GM12878 (cell line): ENCODE results near the gene EBPL. TPM values are rescaled to one million over a fixed set of nuclear protein-coding genes. Genes with fewer than 3 reads are reported as not detected.

Experiments used
- ATAC-seq: fragments of 200-7000 bp; cut with Tn5 transposase; 3 replicates; pipeline ENCODE4 v1.9.1; 2020; ENCODE audit warnings: mild to moderate bottlenecking, moderate library complexity
- BruUV-seq: library from RNA; stranded (reverse); fragments of 400-500 nt; replicated peaks from 2 replicates; lab custom pipeline; 2021; lab: Mats Ljungman, UMichigan
- CTCF ChIA-PET: fragments of 300-600 bp; sonication (Branson Sonifier 250); formaldehyde crosslinking; extraction: SDS; loops from one replicate; lab custom pipeline; 2021; ENCODE audit warnings: inconsistent platforms; lab: Yijun Ruan, JAX
- POLR2A ChIA-PET: fragments of 350-600 bp; formaldehyde crosslinking; extraction: SDS; loops from one replicate; lab custom pipeline; 2021; ENCODE audit warnings: inconsistent platforms; lab: Charles Lee
- RAD21 ChIA-PET: fragments of 300-600 bp; sonication (Branson Sonifier 250); formaldehyde crosslinking; loops from one replicate; lab custom pipeline; 2023; ENCODE audit warnings: antibody characterized with exemption; ENCODE audit not compliant: unreplicated experiment; lab: Charles Lee
- SMC1A ChIA-PET: fragments of 300-600 bp; sonication (Branson Sonifier 250); formaldehyde crosslinking; loops from one replicate; lab custom pipeline; 2023; ENCODE audit not compliant: unreplicated experiment, uncharacterized antibody; lab: Charles Lee
- DNase-seq: peaks from one replicate; pipeline ENCODE4 v3.0.0-alpha.2; 2011; ENCODE audit warnings: low read depth, low spot score
- FAIRE-seq: peaks from 3 replicates; lab custom pipeline; 2011; peaks lifted over from hg19 to GRCh38; lab: Jason Lieb, UNC
- H2AFZ ChIP-seq: 2 replicates; pipeline ENCODE4 v1.6.0; 2011; ENCODE audit warnings: low read depth, low read length, control low read depth; ENCODE audit not compliant: control insufficient read depth
- H3K27ac ChIP-seq: 2 replicates; pipeline ENCODE4 v1.5.1; 2011; ENCODE audit warnings: control low read depth; ENCODE audit not compliant: control insufficient read depth, insufficient read depth
- H3K27me3 ChIP-seq, 2 experiments: replicated peaks in 1 of 2; 2 replicates each; pipeline versions ENCODE4 v1.6.0 to v1.6.1; 2011; ENCODE audit warnings: low read length in 1 of 2; ENCODE audit not compliant: control insufficient read depth in 2 of 2, insufficient read depth in 2 of 2
- H3K36me3 ChIP-seq, 2 experiments: 2 replicates each; pipeline ENCODE4 v1.5.1; 2011; ENCODE audit warnings: low read length in 1 of 2; ENCODE audit not compliant: control insufficient read depth in 2 of 2, insufficient read depth in 2 of 2
- H3K4me1 ChIP-seq: 2 replicates; pipeline ENCODE4 v1.6.1; 2011; ENCODE audit warnings: mild to moderate bottlenecking, low read length, moderate library complexity, mixed read lengths; ENCODE audit not compliant: control insufficient read depth, insufficient read depth
- H3K4me2 ChIP-seq: 2 replicates; pipeline ENCODE4 v1.6.0; 2011; ENCODE audit warnings: control low read depth; ENCODE audit not compliant: control insufficient read depth, insufficient read depth
- H3K4me3 ChIP-seq: fragments of 200-600 bp; sonication (generic); 2 replicates; pipeline ENCODE4 v1.5.1; 2016
- H3K79me2 ChIP-seq: 2 replicates; pipeline ENCODE4 v1.6.0; 2011; ENCODE audit warnings: low read length; ENCODE audit not compliant: control insufficient read depth, insufficient read depth
- H3K9ac ChIP-seq: 2 replicates; pipeline ENCODE4 v1.8.0; 2011; ENCODE audit warnings: low read length, control low read depth, mixed read lengths; ENCODE audit not compliant: control insufficient read depth, insufficient read depth
- H3K9me3 ChIP-seq: replicated peaks from 3 replicates; pipeline ENCODE4 v1.5.1; 2011; ENCODE audit warnings: mild to moderate bottlenecking, low read length; ENCODE audit not compliant: control insufficient read depth, insufficient read depth
- H4K20me1 ChIP-seq: 2 replicates; pipeline ENCODE4 v1.6.0; 2011; ENCODE audit not compliant: control insufficient read depth, insufficient read depth
- ASH2L ChIP-seq: fragments of 300-600, 200-600 bp; sonication (generic); IDR thresholded peaks from 2 replicates; pipeline ENCODE4 v1.6.1; 2017; ENCODE audit warnings: low read depth, mild to moderate bottlenecking, borderline replicate concordance
- ATF7 ChIP-seq: fragments of 450-650 bp; IDR thresholded peaks from 2 replicates; pipeline ENCODE4 v1.6.1; 2016; ENCODE audit warnings: low read depth, mild to moderate bottlenecking
- BCL11A ChIP-seq: IDR thresholded peaks from 2 replicates; pipeline ENCODE4 v1.6.1; 2011; ENCODE audit warnings: low read depth, low read length
- BMI1 ChIP-seq: fragments of 450-650 bp; IDR thresholded peaks from 2 replicates; pipeline ENCODE4 v1.6.1; 2016; ENCODE audit warnings: mild to moderate bottlenecking, moderate library complexity, borderline replicate concordance
- CEBPB ChIP-seq, 2 experiments: fragments of 150-350 bp in 1 of 2; IDR thresholded peaks; 2 replicates each; pipeline ENCODE4 v1.6.1; 2012 to 2014; ENCODE audit warnings: low read depth in 2 of 2, low read length in 2 of 2, borderline replicate concordance in 1 of 2, inconsistent platforms in 1 of 2
- IRF4 ChIP-seq: IDR thresholded peaks from 2 replicates; pipeline ENCODE4 v1.6.1; 2011; ENCODE audit warnings: low read depth, low read length
- NR2C2 ChIP-seq: IDR thresholded peaks from 2 replicates; pipeline ENCODE4 v1.6.1; 2011; ENCODE audit warnings: borderline replicate concordance, low read depth; ENCODE audit not compliant: control insufficient read depth, insufficient read length
- NR2F1 ChIP-seq: fragments of 450-650 bp; conservative IDR thresholded peaks from 2 replicates; pipeline ENCODE4 v1.6.1; 2017; ENCODE audit warnings: mild to moderate bottlenecking
- PML ChIP-seq: IDR thresholded peaks from 2 replicates; pipeline ENCODE4 v1.6.1; 2012; ENCODE audit warnings: low read length, inconsistent platforms
- YBX1 ChIP-seq: fragments of 450-650 bp; IDR thresholded peaks from 2 replicates; pipeline ENCODE4 v1.6.1; 2016; ENCODE audit warnings: antibody characterized with exemption
- WGBS: methylation state at CpG from one replicate; pipeline ENCODE4 v1.1.6; 2016; ENCODE audit warnings: low lambda C conversion rate; ENCODE audit not compliant: insufficient replicate concordance, insufficient coverage; ENCODE audit errors: missing lambda C conversion rate; 5-methylcytosine and 5-hydroxymethylcytosine counted together
- in situ Hi-C: fragments of 300-500 bp; cut with MboI; formaldehyde crosslinking; loops from 9 replicates; pipeline ENCODE4 v1.14.3; 2018; ENCODE audit warnings: mixed read lengths
- intact Hi-C: fragments of 100-400 bp; cut with micrococcal nuclease; formaldehyde crosslinking; loops from one replicate; pipeline ENCODE4 v1.14.2; 2022; ENCODE audit not compliant: unreplicated experiment
- polyA plus RNA-seq, 11 experiments: library from polyadenylated mRNA; depleted of rRNA in 4 of 11; unstranded in 6 of 11; stranded (reverse) in 5 of 11; fragments of >200 nt; fragmentation: Nextera tagmentation in 4 of 11; fragmentation: Illumina TruSeq in 1 of 11; extraction: Ambion mirVana in 4 of 11; extraction: Trizol in 1 of 11; gene quantifications; 1 replicate in 1 of 11; 2 replicates in 10 of 11; pipeline versions ENCODE4 v1.2.1 to v1.2.3, GENCODE V29; 2011 to 2016; ENCODE audit warnings: inconsistent platforms in 2 of 11, missing spikeins in 2 of 11, low read depth in 1 of 11
- total RNA-seq, 4 experiments: library from RNA; depleted of rRNA in 3 of 4; stranded (reverse); fragments of >200 nt in 3 of 4; fragmentation: Illumina TruSeq in 1 of 4; extraction: Trizol in 1 of 4; gene quantifications; 2 replicates each; pipeline versions ENCODE4 v1.2.1 to v1.2.3, GENCODE V29; 2013 to 2021
- TF ChIP-seq, protein P1 (sequence below): fragments of 450-650 bp; conservative IDR thresholded peaks from 2 replicates; pipeline ENCODE4 v1.6.1; 2017; ENCODE audit warnings: mild to moderate bottlenecking, moderate library complexity

EBPL gene
- total and polyA plus RNA-seq, 10 of the 15 experiments (the other 5 are each of a cell fraction or from before 2014, with no cell fraction given): 6.2 to 72.8 (median 43.5) TPM

DNA sequence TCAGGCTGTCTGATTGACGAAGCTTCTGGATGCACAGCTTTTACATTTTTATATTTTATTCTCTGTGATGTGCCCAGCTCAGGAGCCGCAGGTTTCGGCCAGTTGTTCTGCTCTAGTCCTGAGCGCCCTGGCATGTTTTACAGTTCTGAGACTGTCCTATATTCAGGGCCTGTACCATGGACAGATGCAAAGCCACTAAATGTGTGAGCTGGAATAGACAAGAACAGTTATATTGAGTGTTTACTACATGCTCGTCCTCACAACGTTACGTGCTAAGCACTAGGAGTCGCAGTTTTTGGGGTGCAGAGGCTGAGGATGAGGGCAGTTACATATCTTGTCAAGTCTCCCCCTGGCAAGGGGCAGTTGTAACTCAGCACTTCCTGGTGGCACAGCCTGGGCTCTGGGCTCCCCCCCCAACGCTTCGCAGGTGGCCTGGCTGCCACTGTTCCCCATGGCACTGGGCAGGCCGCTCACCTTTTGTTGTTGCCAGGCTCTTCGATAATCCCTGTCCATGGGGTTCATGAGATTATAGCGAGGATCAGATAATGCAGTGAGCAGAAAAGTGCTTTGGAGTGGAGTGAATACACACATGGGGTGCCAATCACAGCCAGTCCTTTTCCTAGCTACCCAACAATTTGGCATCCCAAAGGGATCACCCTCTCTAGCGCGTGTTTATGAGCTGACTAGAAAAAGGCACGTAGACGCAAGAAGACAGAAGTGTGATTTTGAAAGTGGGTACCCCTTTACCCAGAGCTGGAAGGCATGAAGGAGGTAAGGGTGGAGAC lies 39.5 kb downstream of the EBPL start:
- no peaks in the 10 kb centered on the region for H3K9me3 ChIP-seq
- 87% methylated on average over 17 of the region's 17 CpGs for WGBS
- no peak overlapping the region for H3K4me2 ChIP-seq
- no peak overlapping the region for H3K9ac ChIP-seq
- no peak overlapping the region for H3K4me3 ChIP-seq
- H3K27me3 ChIP-seq: no peaks in the 10 kb centered on the region
- ATAC-seq (no peak), FAIRE-seq (no peak), DNase-seq (no peak)
- no peak overlapping the region for H2AFZ ChIP-seq
- ChIA-PET RAD21 (no interaction called here), POLR2A (no interaction called here), SMC1A (no interaction called here), CTCF (no interaction called here)
- H3K79me2 ChIP-seq: no peaks in the 10 kb centered on the region
- no peak overlapping the region for H3K27ac ChIP-seq
- intact Hi-C loops (loop anchor here (5.0 kb wide), 2 partner anchors 196 to 1196 kb away; no protein-coding TSS in a partner anchor), in situ Hi-C loops (loop anchor here (25.0 kb wide), 1 partner anchor 1411 kb away; no protein-coding TSS in a partner anchor)
- no peaks in the 10 kb centered on the region for H4K20me1 ChIP-seq
- TF ChIP-seq BMI1 (no peak), YBX1 (no peak), ATF7 (no peak), ASH2L (no peak), CEBPB (IDR thresholded peaks at IDR 0.05; ENCODE audit: borderline replicate concordance in 1 of 2, low read depth in 2 of 2, low read length in 2 of 2) (no peak), PML (no peak), BCL11A (no peak), IRF4 (no peak), NR2C2 (no peak), NR2F1 (no peak)
- TF ChIP-seq, protein P1, sequence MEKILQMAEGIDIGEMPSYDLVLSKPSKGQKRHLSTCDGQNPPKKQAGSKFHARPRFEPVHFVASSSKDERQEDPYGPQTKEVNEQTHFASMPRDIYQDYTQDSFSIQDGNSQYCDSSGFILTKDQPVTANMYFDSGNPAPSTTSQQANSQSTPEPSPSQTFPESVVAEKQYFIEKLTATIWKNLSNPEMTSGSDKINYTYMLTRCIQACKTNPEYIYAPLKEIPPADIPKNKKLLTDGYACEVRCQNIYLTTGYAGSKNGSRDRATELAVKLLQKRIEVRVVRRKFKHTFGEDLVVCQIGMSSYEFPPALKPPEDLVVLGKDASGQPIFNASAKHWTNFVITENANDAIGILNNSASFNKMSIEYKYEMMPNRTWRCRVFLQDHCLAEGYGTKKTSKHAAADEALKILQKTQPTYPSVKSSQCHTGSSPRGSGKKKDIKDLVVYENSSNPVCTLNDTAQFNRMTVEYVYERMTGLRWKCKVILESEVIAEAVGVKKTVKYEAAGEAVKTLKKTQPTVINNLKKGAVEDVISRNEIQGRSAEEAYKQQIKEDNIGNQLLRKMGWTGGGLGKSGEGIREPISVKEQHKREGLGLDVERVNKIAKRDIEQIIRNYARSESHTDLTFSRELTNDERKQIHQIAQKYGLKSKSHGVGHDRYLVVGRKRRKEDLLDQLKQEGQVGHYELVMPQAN: no peak
- no peaks in the 10 kb centered on the region for H3K4me1 ChIP-seq
- BruUV-seq: no TSS peak
- H3K36me3 ChIP-seq: no peaks in the 10 kb centered on the region
